ENCODE measurements around the gene IFNA14. TPM values are rescaled to one million over a fixed set of nuclear protein-coding genes. Genes with fewer than 3 reads are reported as not detected.
A peak's percentile ranks its signal among the peaks of the same experiment; 100 is the strongest.

Gene IFNA14
- total RNA-seq (not detected), polyA plus RNA-seq (not detected)
- long read RNA-seq, donor 1: 0 reads
- long read RNA-seq, donor 2: 0 reads
- long read RNA-seq, donor 3: 0 reads
- long read RNA-seq, donor 4: 0 reads

GRCh38 chr9:21239911-21240310 lies at the start of gene IFNA14:
TSS of gene IFNA14 (minus strand) at chr9:21240005. CDS start at chr9:21239935, 70 bp downstream.
- no peaks in the 10 kb centered on the region for H3K4me1 ChIP-seq (ENCODE audit: control insufficient read depth, insufficient read depth, low read length)
- no peaks in the 10 kb centered on the region for H3K27me3 ChIP-seq (ENCODE audit: control insufficient read depth, insufficient read depth)
- 75% methylated on average over 2 of the region's 2 CpGs for WGBS
- no peak within 1 kb of the TSS for H3K4me3 ChIP-seq (ENCODE audit: low read length)
- ATAC-seq: no peak
- H3K27ac ChIP-seq (ENCODE audit: low read length): no peak within 1 kb of the TSS
- H3K9me3 ChIP-seq (ENCODE audit: control insufficient read depth, low read length): no peaks in the 10 kb centered on the region
- intact Hi-C loops (cut with DNase I): loop anchor here in 1 of 4 donors (10.0 kb wide), 1 partner anchor 545 kb away; no protein-coding TSS in a partner anchor
- no peak for DNase-seq

GRCh38 chr9:21287280-21287679 lies 47.5 kb upstream of the IFNA14 start:
- H3K4me3 ChIP-seq (ENCODE audit: low read length): no peak overlapping the region
- no peaks in the 10 kb centered on the region for H3K9me3 ChIP-seq (ENCODE audit: control insufficient read depth, low read length)
- H3K27ac ChIP-seq (ENCODE audit: low read length): no peak overlapping the region
- ATAC-seq (no peak), DNase-seq (peak in 1 of 3 donors; percentile 13)
- 68% methylated on average over 3 of the region's 3 CpGs for WGBS
- H3K4me1 ChIP-seq (ENCODE audit: control insufficient read depth, insufficient read depth, low read length): no peaks in the 10 kb centered on the region
- no peaks in the 10 kb centered on the region for H3K27me3 ChIP-seq (ENCODE audit: control insufficient read depth, insufficient read depth)
- intact Hi-C loops (cut with DNase I): no loop called here

DNA sequence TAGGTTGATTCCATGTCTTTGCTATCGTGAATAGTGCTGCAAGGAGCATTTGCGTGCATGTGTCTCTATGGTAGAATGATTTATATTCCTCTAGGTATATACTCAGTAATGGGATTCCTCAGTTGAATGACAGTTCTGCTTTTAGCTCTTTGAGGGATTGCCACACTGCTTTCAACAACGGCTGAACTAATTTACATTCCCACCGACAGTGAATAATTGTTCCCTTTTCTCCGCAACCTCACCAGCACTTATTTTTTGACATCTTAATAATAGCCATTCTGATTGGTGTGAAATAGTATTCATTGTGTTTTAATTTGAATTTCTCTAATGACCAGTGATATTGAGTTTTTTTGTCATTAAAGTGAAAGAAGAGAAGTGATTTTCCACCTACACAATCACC lies 46.9 kb upstream of the IFNA14 start:
- intact Hi-C loops (cut with DNase I): no loop called here
- no peak overlapping the region for H3K4me3 ChIP-seq (ENCODE audit: low read length)
- no peak overlapping the region for H3K27ac ChIP-seq (ENCODE audit: low read length)
- ATAC-seq (no peak), DNase-seq (no peak)
- H3K9me3 ChIP-seq (ENCODE audit: control insufficient read depth, low read length): no peaks in the 10 kb centered on the region
- WGBS: 80% methylated on average over 5 of the region's 5 CpGs
- no peaks in the 10 kb centered on the region for H3K27me3 ChIP-seq (ENCODE audit: control insufficient read depth, insufficient read depth)
- H3K4me1 ChIP-seq (ENCODE audit: control insufficient read depth, insufficient read depth, low read length): no peaks in the 10 kb centered on the region

DNA sequence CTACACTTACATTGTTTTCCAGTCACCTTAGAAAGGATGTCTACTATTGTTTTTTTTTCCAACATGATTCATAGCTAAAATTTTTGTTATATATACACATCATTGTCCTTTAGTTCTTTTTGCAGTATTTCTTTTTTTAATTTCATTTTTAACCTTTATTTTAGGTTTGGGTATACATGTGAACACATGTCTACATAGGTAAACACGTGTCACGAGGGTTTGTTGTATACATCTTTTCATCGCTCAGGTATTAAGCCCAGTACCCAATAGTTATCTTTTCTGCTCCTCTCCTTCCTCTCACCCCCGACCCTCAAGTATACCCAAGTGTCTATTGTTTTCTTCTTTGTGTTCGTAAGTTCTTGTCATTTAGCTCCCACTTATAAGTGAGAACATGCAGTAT lies 46.3 kb upstream of the IFNA14 start:
- no peaks in the 10 kb centered on the region for H3K9me3 ChIP-seq (ENCODE audit: control insufficient read depth, low read length)
- no peak for ATAC-seq
- no peak overlapping the region for H3K27ac ChIP-seq (ENCODE audit: low read length)
- intact Hi-C loops (cut with DNase I): no loop called here
- no peaks in the 10 kb centered on the region for H3K4me1 ChIP-seq (ENCODE audit: control insufficient read depth, insufficient read depth, low read length)
- 88% methylated on average over 5 of the region's 5 CpGs for WGBS
- DNase-seq: no peak
- no peaks in the 10 kb centered on the region for H3K27me3 ChIP-seq (ENCODE audit: control insufficient read depth, insufficient read depth)
- no peak overlapping the region for H3K4me3 ChIP-seq (ENCODE audit: low read length)

- no peak for ATAC-seq
- no peak for DNase-seq
- Histone ChIP-seq H3K9me3 (ENCODE audit: control insufficient read depth, low read length) (no peaks in the 10 kb centered on the region), H3K27me3 (ENCODE audit: control insufficient read depth, insufficient read depth) (no peaks in the 10 kb centered on the region), H3K27ac (ENCODE audit: low read length) (no peak overlapping the region), H3K4me3 (ENCODE audit: low read length) (no peak overlapping the region), H3K4me1 (ENCODE audit: control insufficient read depth, insufficient read depth, low read length) (no peaks in the 10 kb centered on the region)
- intact Hi-C loops (cut with DNase I): no loop called here
- 73% methylated on average over 2 of the region's 2 CpGs for WGBS
Observed at GRCh38 chr9:21281275-21281674, 41.5 kb upstream of the IFNA14 start.

DNA sequence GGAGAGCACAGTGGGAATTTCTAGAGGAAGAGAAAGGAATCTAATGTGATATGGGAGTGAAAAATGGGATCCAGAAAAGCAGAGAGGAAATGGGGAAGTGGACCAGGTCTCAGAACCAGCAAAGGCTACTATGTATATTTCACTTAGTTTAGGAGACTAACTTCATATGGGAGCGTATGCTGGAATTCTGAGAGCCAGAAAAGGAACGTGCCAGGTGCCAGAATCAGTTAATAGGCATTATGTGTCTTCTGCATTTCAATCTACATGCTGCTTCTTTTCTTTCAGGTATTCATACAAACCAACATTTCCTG lies 28.5 kb upstream of the IFNA14 start:
- no peaks in the 10 kb centered on the region for H3K27me3 ChIP-seq (ENCODE audit: control insufficient read depth, insufficient read depth)
- no peaks in the 10 kb centered on the region for H3K9me3 ChIP-seq (ENCODE audit: control insufficient read depth, low read length)
- no peaks in the 10 kb centered on the region for H3K4me1 ChIP-seq (ENCODE audit: control insufficient read depth, insufficient read depth, low read length)
- H3K4me3 ChIP-seq (ENCODE audit: low read length): no peak overlapping the region
- ATAC-seq: no peak
- intact Hi-C loops (cut with DNase I): no loop called here
- DNase-seq: no peak
- 51% methylated on average over 2 of the region's 2 CpGs for WGBS
- H3K27ac ChIP-seq (ENCODE audit: low read length): no peak overlapping the region

DNA sequence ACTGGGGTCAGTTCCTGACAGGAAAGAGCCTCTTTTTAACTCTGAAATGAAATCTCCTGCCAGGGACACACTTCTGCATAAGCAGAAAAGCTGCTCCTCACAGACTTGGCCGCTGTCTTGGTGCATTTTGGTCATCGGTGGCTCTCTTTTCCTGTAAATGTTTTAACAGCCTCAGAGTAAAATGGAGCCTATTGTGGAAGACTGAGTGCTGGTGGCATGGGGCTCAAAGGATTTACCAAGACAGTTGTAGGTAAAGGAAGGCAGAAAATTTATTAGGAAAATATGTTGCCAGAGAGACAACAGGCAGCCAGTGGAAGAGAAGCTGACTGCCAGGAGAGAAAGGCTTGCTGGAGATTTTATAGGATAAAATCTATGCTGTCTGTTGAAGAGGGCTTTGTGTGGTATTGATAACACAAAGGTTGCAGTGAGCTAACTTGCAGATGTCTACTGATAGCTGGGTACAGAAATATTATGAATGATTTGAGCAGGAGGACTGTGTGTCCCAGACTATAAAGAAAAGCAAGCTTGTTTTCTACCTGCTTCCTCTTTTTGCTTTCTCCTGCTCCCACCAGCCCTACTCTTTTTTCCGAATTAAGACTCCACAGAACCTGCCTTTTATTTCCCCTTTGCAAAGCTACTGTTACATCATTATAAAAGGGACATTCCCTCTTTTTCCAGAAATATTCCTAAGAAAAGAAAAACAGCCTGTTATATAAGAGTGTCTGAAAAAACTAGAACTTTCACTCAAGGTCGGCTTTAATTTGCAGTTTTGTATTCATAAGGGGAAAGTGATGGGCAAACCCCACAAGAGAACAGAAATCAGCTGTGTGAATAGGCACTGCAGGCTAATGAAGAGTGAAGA lies 27.9 kb upstream of the IFNA14 start:
- intact Hi-C loops (cut with DNase I): no loop called here
- Histone ChIP-seq H3K4me3 (ENCODE audit: low read length) (no peak overlapping the region), H3K9me3 (ENCODE audit: control insufficient read depth, low read length) (no peaks in the 10 kb centered on the region), H3K27me3 (ENCODE audit: control insufficient read depth, insufficient read depth) (no peaks in the 10 kb centered on the region), H3K4me1 (ENCODE audit: control insufficient read depth, insufficient read depth, low read length) (no peaks in the 10 kb centered on the region), H3K27ac (ENCODE audit: low read length) (no peak overlapping the region)
- WGBS: 47% methylated on average over 4 of the region's 4 CpGs
- ATAC-seq: no peak
- no peak for DNase-seq

GRCh38 chr9:21266733-21267484 lies 27.1 kb upstream of the IFNA14 start:
- no peaks in the 10 kb centered on the region for H3K4me1 ChIP-seq (ENCODE audit: control insufficient read depth, insufficient read depth, low read length)
- ATAC-seq (no peak), DNase-seq (peak in 2 of 3 donors; percentile 11 to 40)
- intact Hi-C loops (cut with DNase I): no loop called here
- no peaks in the 10 kb centered on the region for H3K27me3 ChIP-seq (ENCODE audit: control insufficient read depth, insufficient read depth)
- H3K4me3 ChIP-seq (ENCODE audit: low read length): no peak overlapping the region
- 29% methylated on average over 3 of the region's 3 CpGs for WGBS
- H3K27ac ChIP-seq (ENCODE audit: low read length): no peak overlapping the region
- no peaks in the 10 kb centered on the region for H3K9me3 ChIP-seq (ENCODE audit: control insufficient read depth, low read length)

- H3K27me3 ChIP-seq (ENCODE audit: control insufficient read depth, insufficient read depth): no peaks in the 10 kb centered on the region
- H3K9me3 ChIP-seq (ENCODE audit: control insufficient read depth, low read length): no peaks in the 10 kb centered on the region
- H3K27ac ChIP-seq (ENCODE audit: low read length): no peak overlapping the region
- intact Hi-C loops (cut with DNase I): no loop called here
- 33% methylated on average over 1 of the region's 1 CpG for WGBS
- H3K4me1 ChIP-seq (ENCODE audit: control insufficient read depth, insufficient read depth, low read length): no peaks in the 10 kb centered on the region
- H3K4me3 ChIP-seq (ENCODE audit: low read length): no peak overlapping the region
- DNase-seq (no peak), ATAC-seq (no peak)
Observed at GRCh38 chr9:21265421-21266189, 25.8 kb upstream of the IFNA14 start.

- Histone ChIP-seq H3K27me3 (ENCODE audit: control insufficient read depth, insufficient read depth) (no peaks in the 10 kb centered on the region), H3K9me3 (ENCODE audit: control insufficient read depth, low read length) (no peaks in the 10 kb centered on the region), H3K4me3 (ENCODE audit: low read length) (no peak overlapping the region), H3K4me1 (ENCODE audit: control insufficient read depth, insufficient read depth, low read length) (no peaks in the 10 kb centered on the region), H3K27ac (ENCODE audit: low read length) (no peak overlapping the region)
- 87% methylated on average over 5 of the region's 5 CpGs for WGBS
- DNase-seq (no peak), ATAC-seq (no peak)
- intact Hi-C loops (cut with DNase I): no loop called here
Observed at GRCh38 chr9:21255538-21256212, 15.9 kb upstream of the IFNA14 start.

Measured in right cardiac atrium (tissue), 5 donors.